BJ (cell line): ENCODE measurements around the gene CNOT3. TPM values are rescaled to one million over a fixed set of nuclear protein-coding genes. Genes with fewer than 3 reads are reported as not detected.
"Not testable (repeated sequence)": the region's sequence is repeated elsewhere in the genome, so short reads cannot be mapped to it uniquely, and the experiment has no call there.

Source experiments
- CTCF ChIA-PET: fragments of 350-600 bp; formaldehyde crosslinking; extraction: SDS; loops from one replicate; lab custom pipeline; 2021; ENCODE audit warnings: antibody characterized with exemption, inconsistent platforms; lab: Yijun Ruan, JAX
- POLR2A ChIA-PET: fragments of 300-600 bp; sonication (Branson Sonifier 250); formaldehyde crosslinking; extraction: SDS; loops from one replicate; lab custom pipeline; 2021; ENCODE audit warnings: antibody characterized with exemption; lab: Charles Lee
- DNase-seq: peaks from one replicate; pipeline ENCODE4 v3.0.0-alpha.2; 2011; ENCODE audit warnings: low read depth
- H3K27me3 ChIP-seq: 2 replicates; pipeline ENCODE4 v1.6.0; 2011; ENCODE audit warnings: low read length; ENCODE audit not compliant: control insufficient read depth, insufficient read depth
- H3K36me3 ChIP-seq: 2 replicates; pipeline ENCODE4 v1.5.1; 2011; ENCODE audit warnings: low read length; ENCODE audit not compliant: control insufficient read depth, insufficient read depth
- H3K4me3 ChIP-seq: 2 replicates; pipeline ENCODE4 v1.5.1; 2011; ENCODE audit warnings: low read depth, mild to moderate bottlenecking, control low read depth, low read length
- polyA minus RNA-seq: library from RNA; depleted of rRNA, polyadenylated mRNA; stranded (reverse); fragments of >200 nt; gene quantifications from 2 replicates; pipeline ENCODE4 v1.2.3, GENCODE V29; 2011; rRNA and poly(A)+ RNA removed
- polyA plus RNA-seq: library from polyadenylated mRNA; depleted of rRNA; stranded (reverse); fragments of >200 nt; gene quantifications from 2 replicates; pipeline ENCODE4 v1.2.3, GENCODE V29; 2011; rRNA removed
- TF ChIP-seq, protein P1 (sequence below): IDR thresholded peaks from 2 replicates; pipeline ENCODE4 v1.5.1; 2011; ENCODE audit warnings: low read depth, mild to moderate bottlenecking, control low read depth, inconsistent platforms, low read length, moderate library complexity; ENCODE audit not compliant: insufficient read depth

Gene CNOT3
- polyA plus RNA-seq (6.2 and 6.3 TPM in 2 replicates), polyA minus RNA-seq (11.3 and 19.7 TPM in 2 replicates)

DNA sequence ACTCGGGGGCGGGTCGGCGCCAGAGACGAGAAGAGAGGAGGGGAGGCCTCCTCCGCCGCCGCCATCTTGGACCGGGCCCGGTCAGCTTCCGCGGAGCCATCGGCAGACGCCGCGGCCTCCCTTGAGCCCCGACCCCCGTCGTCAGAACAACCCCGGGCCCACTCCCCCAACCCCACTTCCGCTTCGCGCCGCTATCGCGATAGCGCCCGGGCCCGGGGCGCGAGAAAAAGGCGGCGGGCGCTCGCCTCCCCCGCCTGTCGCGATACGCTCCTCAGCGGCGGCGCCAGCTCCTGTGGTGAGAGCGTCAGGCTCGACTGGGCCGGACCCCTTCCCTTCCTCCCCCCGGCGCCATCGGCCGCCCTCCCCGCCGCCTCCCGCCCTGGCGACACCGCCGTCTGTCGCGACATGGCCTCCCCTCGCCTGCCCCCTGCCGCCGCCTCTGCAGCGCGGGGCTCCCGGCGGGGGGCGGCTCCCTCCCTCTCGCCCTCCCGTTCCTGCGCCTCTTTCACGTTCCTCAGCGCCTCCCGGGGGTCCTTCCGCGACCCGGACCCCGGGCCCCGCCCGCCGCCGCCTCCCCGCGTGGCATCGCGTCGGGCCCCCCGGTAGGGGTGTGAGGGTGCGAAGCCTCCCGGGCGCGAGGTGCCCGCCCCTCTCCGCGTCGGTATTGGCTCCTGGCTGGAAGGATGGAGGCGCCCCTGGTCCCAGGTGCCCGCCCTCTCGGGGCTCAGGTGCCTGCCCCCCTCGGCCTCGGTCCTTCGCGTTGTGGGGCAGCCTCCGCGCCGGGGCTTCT, at the start of gene CNOT3:
TSS of gene CNOT3 (plus strand) at position 64 of the 790 bp plus-strand sequence. CDS start 5,217 bp downstream, outside the sequence.
- Histone ChIP-seq H3K36me3 (peaks cover 12% of the 10 kb centered on the region), H3K4me3 (peak within 1 kb of the TSS; percentile 90), H3K27me3 (no peaks in the 10 kb centered on the region)
- POLR2A ChIA-PET: interaction anchor here (0.6 to 1.3 kb wide), 3 partner anchors 22 to 258 kb away, joined by 3 to 7 read pairs (median 7); partner anchors contain the start of genes LENG1, PRPF31 and TFPT
- DNase-seq: no peak
- TF ChIP-seq, protein P1, sequence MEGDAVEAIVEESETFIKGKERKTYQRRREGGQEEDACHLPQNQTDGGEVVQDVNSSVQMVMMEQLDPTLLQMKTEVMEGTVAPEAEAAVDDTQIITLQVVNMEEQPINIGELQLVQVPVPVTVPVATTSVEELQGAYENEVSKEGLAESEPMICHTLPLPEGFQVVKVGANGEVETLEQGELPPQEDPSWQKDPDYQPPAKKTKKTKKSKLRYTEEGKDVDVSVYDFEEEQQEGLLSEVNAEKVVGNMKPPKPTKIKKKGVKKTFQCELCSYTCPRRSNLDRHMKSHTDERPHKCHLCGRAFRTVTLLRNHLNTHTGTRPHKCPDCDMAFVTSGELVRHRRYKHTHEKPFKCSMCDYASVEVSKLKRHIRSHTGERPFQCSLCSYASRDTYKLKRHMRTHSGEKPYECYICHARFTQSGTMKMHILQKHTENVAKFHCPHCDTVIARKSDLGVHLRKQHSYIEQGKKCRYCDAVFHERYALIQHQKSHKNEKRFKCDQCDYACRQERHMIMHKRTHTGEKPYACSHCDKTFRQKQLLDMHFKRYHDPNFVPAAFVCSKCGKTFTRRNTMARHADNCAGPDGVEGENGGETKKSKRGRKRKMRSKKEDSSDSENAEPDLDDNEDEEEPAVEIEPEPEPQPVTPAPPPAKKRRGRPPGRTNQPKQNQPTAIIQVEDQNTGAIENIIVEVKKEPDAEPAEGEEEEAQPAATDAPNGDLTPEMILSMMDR: no peak
- CTCF ChIA-PET: interaction anchor here (1.0 to 2.0 kb wide), 2 partner anchors 10 to 345 kb away, joined by 4 to 6 read pairs; no protein-coding TSS in a partner anchor

DNA sequence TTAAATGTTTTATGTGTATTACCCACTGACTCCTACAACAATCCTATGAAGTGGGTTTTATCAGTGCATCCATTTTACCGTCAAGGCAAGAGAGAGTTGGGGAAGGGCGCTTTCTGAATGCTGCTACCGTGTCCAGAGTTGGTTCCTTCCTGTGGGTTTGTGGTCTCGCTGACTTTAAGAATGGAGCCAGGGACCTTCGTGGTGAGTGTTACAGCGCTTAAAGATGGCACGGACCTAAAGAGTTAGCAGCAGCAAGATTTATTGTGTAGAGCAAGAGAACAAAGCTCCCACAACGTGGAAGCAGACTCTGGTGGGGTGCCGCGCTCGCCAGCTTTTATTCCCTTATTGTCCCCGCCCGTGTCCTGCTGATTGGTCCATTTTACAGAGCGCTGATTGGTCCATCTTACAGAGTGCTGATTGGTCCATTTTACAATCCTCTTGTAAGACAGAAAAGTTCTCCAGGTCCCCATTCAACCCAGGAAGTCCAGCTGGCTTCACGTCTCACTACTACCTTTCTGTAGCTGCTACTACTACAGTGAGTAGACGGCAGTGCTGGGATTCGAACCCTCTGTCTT, 43.0 kb upstream of the CNOT3 start:
- no peak overlapping the region for H3K4me3 ChIP-seq
- H3K27me3 ChIP-seq: no peaks in the 10 kb centered on the region
- CTCF ChIA-PET: interaction anchor here (1.1 to 3.4 kb wide), 5 partner anchors 63 to 301 kb away, joined by 3 to 17 read pairs (median 6); no protein-coding TSS in a partner anchor
- DNase-seq: no peak
- POLR2A ChIA-PET: no interaction called here
- no peaks in the 10 kb centered on the region for H3K36me3 ChIP-seq
- TF ChIP-seq, protein P1: no peak

DNA sequence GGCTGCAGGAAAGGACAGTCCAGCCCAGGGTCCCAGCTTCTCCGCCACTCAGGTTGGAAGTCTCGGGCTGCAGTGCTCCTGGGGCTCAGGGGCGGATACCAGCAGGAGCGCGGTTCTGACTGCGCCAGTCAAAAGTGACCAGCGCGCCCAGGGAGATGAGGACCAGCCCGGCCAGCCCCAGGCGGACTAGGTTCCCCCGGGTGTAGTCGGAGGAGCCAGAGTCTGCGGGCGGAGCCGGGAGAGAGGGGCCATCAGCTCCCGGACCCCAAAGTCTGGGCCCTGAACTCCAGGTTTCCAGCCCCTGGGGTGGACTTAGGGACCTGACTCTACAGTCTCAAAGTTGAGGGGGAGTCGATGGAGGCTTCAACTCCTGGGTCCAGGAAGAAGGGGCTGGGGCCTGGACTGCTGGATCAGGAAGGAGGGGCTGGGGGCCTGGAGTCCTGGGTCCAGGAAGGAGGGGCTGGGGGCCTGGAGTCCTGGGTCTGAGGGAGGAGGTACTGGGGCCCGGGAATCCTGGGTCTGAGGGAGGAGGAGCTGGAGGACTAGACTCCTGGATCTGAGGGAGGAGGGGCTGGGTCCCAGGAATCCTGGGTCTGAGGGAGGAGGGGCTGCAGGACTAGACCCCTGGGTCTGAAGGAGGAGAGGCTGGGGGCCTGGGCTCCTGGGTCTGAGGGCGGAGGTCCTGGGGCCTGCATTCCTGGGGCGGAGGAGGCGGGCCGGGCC, 42.3 kb upstream of the CNOT3 start:
- ChIA-PET POLR2A (interaction anchor here (0.6 to 0.9 kb wide), 2 partner anchors 60 to 295 kb away, joined by 3 read pairs; no protein-coding TSS in a partner anchor), CTCF (interaction anchor here (1.1 to 3.4 kb wide), 5 partner anchors 64 to 302 kb away, joined by 3 to 17 read pairs (median 6); no protein-coding TSS in a partner anchor)
- H3K4me3 ChIP-seq: peak overlapping the region; percentile 29
- TF ChIP-seq, protein P1: no peak
- no peaks in the 10 kb centered on the region for H3K36me3 ChIP-seq
- H3K27me3 ChIP-seq: no peaks in the 10 kb centered on the region
- DNase-seq: no peak

DNA sequence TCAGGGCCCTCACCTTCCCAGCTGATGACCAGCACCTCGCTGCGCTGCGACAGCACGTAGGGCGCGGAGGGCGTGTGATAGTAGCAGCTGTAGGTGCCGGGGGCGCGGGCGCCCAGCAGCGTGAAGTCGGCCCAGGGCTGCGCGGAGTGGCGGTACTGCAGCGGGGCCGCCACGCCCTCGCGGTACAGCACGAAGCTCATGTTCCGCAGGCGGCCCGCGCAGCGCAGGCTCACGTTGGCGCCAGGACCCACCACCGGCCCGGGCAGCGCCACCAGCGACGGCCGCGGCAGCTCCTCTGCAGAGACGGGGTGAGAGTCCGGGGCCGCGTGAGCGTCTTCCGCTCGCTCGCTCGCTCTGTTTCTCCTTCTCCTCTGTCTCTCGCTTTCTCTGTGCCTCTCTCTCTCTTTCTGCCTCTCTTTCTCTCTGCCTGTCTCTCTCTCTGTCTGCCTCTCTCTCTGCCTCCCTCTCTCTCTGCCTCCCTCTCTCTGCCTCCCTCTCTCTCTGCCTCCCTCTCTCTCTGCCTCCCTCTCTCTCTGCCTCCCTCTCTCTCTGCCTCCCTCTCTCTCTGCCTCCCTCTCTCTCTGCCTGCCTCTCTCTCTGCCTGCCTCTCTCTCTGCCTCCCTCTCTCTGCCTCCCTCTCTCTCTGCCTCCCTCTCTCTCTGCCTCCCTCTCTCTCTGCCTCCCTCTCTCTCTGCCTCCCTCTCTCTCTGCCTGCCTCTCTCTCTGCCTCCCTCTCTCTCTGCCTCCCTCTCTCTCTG, 41.5 kb upstream of the CNOT3 start:
- DNase-seq, H3K36me3 ChIP-seq, H3K27me3 ChIP-seq: not testable (repeated sequence)
- peak overlapping the region; percentile 29 for H3K4me3 ChIP-seq
- POLR2A ChIA-PET: interaction anchor here (0.6 to 0.9 kb wide), 2 partner anchors 60 to 296 kb away, joined by 3 read pairs; no protein-coding TSS in a partner anchor
- CTCF ChIA-PET: interaction anchor here (1.1 to 3.4 kb wide), 5 partner anchors 64 to 303 kb away, joined by 3 to 17 read pairs (median 6); no protein-coding TSS in a partner anchor
